Measurements from ENCODE around the gene GNAI3. TPM values are rescaled to one million over a fixed set of nuclear protein-coding genes. Genes with fewer than 3 reads are reported as not detected.
A peak's percentile ranks its signal among the peaks of the same experiment; 100 is the strongest.

GNAI3 gene
- polyA plus RNA-seq, 1 experiment: 4.7 TPM

- CTCF ChIA-PET: interaction anchor here (0.7 to 4.2 kb wide), 3 partner anchors 10 to 52 kb away, joined by 3 to 27 read pairs (median 4); no protein-coding TSS in a partner anchor
- POLR2A ChIA-PET: no interaction called here
- no peak overlapping the region for H3K4me3 ChIP-seq (ENCODE audit: low read depth, low read length)
- H3K27me3 ChIP-seq (ENCODE audit: control insufficient read depth, insufficient read depth, low read length): no peaks in the 10 kb centered on the region
- no peak for TF ChIP-seq CTCF (IDR thresholded peaks at IDR 0.05; ENCODE audit: insufficient read depth, low read depth, low read length)
- no peaks in the 10 kb centered on the region for H3K36me3 ChIP-seq (ENCODE audit: control insufficient read depth, insufficient read depth, low read length)
- no peak for DNase-seq (ENCODE audit: low read depth)
Measured at GRCh38 chr1:109611308-109611990, 63.0 kb downstream of the GNAI3 start.

DNA sequence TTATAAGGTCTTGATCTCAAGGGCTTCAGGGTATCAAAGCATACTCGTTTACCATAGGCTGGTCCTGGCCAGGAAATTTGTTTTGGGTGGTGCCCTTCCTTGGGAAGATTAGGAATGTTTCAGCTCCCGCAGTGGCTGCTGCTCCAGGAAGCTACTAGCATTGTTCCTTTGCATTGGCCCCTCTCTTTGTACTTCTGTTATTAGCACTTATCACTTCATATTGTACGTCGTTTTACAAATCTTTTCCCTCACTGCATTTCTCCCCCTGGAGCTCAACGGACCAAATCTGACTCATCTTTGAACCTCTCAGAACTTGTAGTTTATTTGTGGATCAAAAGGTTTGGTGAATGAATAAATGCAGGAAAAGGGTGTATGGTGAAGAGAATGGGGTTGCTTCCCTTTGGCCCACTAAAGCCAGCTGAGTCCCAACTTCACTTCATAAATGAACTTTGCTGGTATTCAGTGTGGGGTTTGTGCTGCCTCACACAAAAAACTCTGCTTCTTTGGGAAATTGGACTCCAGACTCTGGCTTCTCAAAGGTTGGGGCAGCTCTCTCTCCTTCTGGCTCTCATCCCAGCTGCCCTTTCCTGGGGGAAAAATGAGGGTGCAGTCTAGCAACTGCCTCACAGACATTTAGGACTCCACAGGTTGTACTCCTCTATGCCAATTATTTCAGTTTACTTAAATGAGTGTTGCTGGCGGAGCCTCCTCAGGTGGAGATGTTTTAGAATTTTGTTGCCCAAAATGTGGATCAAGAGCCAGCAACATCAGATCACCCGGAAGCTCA lies 65.1 kb downstream of the GNAI3 start:
- POLR2A ChIA-PET: no interaction called here
- no peak for DNase-seq (ENCODE audit: low read depth)
- CTCF ChIA-PET: interaction anchor here (0.7 to 4.2 kb wide), 10 partner anchors 14 to 160 kb away, joined by 3 to 27 read pairs (median 3); no protein-coding TSS in a partner anchor
- H3K27me3 ChIP-seq (ENCODE audit: control insufficient read depth, insufficient read depth, low read length): no peaks in the 10 kb centered on the region
- H3K36me3 ChIP-seq (ENCODE audit: control insufficient read depth, insufficient read depth, low read length): no peaks in the 10 kb centered on the region
- H3K4me3 ChIP-seq (ENCODE audit: low read depth, low read length): no peak overlapping the region
- TF ChIP-seq CTCF (IDR thresholded peaks at IDR 0.05; ENCODE audit: insufficient read depth, low read depth, low read length): no peak

DNA sequence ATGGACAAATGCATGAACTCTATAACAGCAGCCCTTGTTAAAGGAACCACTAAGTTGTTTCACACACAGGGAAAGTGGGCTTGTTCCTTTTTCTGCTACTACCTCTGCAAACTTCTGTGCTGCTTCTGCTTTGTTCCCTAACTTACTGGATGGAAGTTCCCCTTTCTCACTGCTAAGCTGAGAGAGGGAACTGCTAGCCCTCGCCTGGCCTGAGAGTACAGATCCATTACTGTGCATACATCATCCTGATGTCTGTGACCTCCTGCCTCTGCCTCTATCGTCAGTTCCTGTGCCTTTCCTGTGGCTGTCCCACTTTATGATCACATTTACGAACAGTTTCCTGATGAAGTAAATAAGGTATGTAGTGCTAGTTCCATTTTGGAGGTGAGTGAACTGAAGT lies 67.5 kb downstream of the GNAI3 start:
- no peak overlapping the region for H3K4me3 ChIP-seq (ENCODE audit: low read depth, low read length)
- no peaks in the 10 kb centered on the region for H3K27me3 ChIP-seq (ENCODE audit: control insufficient read depth, insufficient read depth, low read length)
- H3K36me3 ChIP-seq (ENCODE audit: control insufficient read depth, insufficient read depth, low read length): no peaks in the 10 kb centered on the region
- ChIA-PET POLR2A (no interaction called here), CTCF (interaction anchor here (2.1 kb wide), 1 partner anchor 24 kb away, joined by 13 read pairs; no protein-coding TSS in a partner anchor)
- DNase-seq (ENCODE audit: low read depth): no peak
- TF ChIP-seq CTCF (IDR thresholded peaks at IDR 0.05; ENCODE audit: insufficient read depth, low read depth, low read length): no peak

- Histone ChIP-seq H3K27me3 (ENCODE audit: control insufficient read depth, insufficient read depth, low read length) (no peaks in the 10 kb centered on the region), H3K36me3 (ENCODE audit: control insufficient read depth, insufficient read depth, low read length) (no peaks in the 10 kb centered on the region), H3K4me3 (ENCODE audit: low read depth, low read length) (no peak overlapping the region)
- DNase-seq (ENCODE audit: low read depth): no peak
- CTCF ChIA-PET: interaction anchor here (0.8 to 2.1 kb wide), 4 partner anchors 8 to 126 kb away, joined by 3 to 13 read pairs (median 3); no protein-coding TSS in a partner anchor
- no peak for TF ChIP-seq CTCF (IDR thresholded peaks at IDR 0.05; ENCODE audit: insufficient read depth, low read depth, low read length)
- POLR2A ChIA-PET: no interaction called here
Measured at GRCh38 chr1:109616391-109616790, 68.0 kb downstream of the GNAI3 start.

GRCh38 chr1:109617291-109617801 lies 68.9 kb downstream of the GNAI3 start:
- DNase-seq (ENCODE audit: low read depth): peak; percentile 80
- ChIA-PET POLR2A (interaction anchor here (0.5 kb wide), 2 partner anchors 9 to 776 kb away, joined by 3 to 4 read pairs; no protein-coding TSS in a partner anchor), CTCF (interaction anchor here (0.8 to 2.1 kb wide), 5 partner anchors 9 to 127 kb away, joined by 3 to 13 read pairs (median 3); partner anchors contain the start of gene GNAI3)
- no peaks in the 10 kb centered on the region for H3K36me3 ChIP-seq (ENCODE audit: control insufficient read depth, insufficient read depth, low read length)
- no peaks in the 10 kb centered on the region for H3K27me3 ChIP-seq (ENCODE audit: control insufficient read depth, insufficient read depth, low read length)
- H3K4me3 ChIP-seq (ENCODE audit: low read depth, low read length): no peak overlapping the region
- no peak for TF ChIP-seq CTCF (IDR thresholded peaks at IDR 0.05; ENCODE audit: insufficient read depth, low read depth, low read length)
